ENCODE data around the gene SAG.

The SAG gene

DNA sequence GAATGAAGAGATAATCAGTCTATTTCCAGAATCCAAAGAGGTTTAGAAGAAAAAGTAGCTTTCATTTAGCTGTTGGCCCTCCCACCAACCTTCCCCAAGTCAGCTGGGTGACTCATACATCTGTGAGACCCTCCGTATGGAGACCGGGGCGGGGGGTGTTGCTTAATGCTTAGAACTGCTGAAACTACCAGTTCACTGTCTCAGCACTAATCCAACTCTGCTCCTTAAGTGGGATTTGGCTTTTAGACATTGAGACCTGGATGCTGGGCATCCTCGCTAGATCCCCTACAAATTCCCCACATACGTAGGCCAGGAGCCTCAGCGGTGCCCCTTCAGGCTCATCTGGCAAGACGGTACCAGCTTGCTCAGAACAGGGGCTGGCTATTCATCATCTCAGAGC lies at the start of gene SAG:
Gene SAG (plus strand): TSS at position 252 of the 400 bp plus-strand sequence. CDS start 1,374 bp downstream, outside the sequence.
- no peak for DNase-seq (ENCODE audit: low read depth)

DNA sequence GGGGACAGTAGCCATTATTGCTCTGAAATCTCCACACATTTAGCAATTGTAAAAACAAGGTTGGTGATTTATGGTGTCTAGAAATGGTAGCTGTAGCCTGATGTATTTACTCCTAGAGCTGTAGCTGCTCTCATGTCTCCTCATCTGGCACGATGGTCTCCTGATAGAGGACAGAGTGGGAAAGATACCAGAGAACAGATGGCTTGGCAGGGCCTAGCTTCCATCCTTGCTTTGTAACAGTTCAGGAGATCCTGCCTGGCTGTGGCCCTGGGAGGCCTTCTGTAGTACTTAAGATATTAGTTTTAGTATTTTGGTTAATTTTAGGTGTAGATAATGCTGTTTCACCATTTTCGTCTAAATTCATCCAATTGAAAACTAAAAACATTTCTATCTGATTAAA lies 49.4 kb upstream of the SAG start:
- DNase-seq (ENCODE audit: low read depth) = no peak

DNA sequence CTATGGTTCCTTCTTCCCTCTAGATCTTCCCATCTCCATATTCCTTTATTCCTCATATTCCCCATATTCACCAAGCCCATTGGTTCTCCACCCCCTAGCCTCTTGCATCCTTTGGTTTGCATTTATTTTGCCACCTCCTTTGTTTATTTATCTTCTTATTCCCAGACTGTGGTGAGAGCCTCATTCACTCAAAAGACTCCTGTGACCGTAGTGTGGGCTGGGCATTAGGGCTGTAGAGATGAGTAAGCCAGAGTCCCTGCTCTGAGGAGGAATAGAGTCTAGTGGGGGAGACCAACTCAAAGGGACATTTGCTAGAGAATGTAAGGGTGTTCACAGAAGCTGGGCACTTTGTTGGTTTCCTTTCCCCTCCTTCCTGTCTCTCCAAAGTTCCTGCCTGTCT lies 47.9 kb upstream of the SAG start:
- DNase-seq (ENCODE audit: low read depth) = no peak

DNA sequence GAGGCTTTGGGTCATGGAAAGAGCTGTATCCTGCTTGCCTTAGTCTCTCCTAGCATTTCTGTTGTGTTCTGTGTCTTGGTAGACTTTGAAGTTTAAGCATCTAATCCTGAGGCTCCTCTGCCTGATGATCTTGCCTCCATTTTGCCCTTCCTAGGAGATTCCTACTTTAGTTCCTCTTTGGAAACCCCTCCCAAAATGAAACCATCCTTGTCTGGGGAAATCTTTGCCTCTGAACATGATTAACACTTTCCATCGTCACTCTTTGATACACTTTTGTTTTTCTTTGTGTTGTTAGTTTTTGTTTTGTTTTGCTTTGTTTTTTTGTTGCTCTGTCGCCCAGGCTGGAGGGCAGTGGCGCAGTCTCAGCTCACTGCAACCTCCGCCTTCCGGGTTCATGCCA lies 47.0 kb upstream of the SAG start:
- DNase-seq (ENCODE audit: low read depth) = no peak

DNA sequence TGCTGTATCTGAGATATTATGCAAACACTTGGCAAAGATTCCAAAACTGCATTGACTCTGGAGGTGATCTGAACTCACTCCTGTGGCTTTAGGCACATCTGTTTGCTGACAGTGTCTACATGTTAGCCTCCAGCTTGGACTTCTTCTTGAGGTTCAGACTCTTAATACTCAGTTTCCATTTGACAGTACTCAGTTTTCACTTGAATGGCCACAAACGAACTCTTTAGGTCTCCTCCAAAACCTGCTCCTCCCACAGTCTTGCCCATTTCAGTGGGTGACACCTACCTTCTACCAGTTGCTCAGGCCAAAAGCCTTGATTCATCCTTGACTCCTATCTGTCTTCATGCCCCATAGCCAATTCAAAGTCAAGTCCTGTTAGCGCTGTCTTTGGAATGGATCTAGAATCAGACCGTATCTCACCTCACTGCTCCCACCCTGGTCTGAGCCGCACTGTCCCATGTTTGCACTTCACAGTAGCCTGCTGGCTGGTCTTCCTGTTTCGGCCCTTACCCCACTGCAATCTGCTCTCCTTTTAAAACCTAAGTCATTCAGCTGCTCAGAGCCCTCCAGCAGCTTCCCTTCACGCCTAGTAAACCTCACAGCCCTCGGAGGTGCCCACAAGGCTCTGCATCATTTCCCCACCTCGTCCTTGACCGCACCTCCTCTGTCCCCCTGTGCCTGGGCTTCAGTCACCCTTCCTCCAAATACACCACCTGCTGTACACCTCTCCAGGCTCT lies 45.6 kb upstream of the SAG start:
- DNase-seq (ENCODE audit: low read depth) = no peak

DNA sequence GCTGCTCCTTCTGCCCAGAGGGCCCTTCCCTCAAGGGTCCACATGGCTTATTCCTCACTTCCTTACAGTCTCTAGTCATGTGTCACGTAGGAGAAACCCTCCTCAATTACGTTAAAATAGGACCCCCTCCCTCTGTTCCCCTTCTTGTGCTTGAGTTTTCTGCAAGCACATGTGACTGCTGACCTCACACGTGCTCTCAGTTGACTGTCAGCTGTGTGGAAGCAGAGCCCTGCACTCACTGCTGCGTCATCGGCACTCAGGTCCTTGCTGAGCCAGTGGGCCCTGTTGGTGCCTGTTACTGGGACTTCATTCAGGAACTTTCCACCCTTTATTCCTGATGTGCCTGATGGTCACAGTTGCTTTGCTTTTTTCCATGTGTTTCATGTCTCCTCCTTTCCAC lies 45.1 kb upstream of the SAG start:
- no peak for DNase-seq (ENCODE audit: low read depth)

DNA sequence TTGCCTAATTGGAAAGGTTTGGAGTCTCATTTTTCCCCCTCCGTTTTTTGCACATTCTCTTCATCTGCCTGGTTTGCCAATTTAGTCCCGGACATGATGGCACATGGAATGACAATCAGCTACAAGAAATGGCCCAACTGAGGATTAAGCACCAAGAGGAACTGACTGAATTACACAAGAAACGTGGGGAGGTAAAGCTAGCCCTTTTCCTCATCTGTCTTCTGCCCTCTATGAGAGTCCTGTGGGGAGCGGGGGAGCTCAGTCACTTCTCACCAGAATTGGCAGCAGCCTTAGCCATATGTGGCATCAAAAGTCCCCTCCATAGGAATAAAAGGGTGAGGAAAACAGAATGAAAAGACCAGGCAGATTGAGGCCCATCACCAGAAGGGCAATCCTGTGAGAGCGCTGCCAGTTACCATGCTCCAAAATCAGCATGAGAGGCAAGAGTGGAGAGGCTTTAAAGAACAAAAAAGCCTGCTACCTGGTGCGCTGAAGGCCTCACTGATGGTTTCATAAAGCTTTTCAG lies 44.5 kb upstream of the SAG start:
- no peak for DNase-seq (ENCODE audit: low read depth)

DNA sequence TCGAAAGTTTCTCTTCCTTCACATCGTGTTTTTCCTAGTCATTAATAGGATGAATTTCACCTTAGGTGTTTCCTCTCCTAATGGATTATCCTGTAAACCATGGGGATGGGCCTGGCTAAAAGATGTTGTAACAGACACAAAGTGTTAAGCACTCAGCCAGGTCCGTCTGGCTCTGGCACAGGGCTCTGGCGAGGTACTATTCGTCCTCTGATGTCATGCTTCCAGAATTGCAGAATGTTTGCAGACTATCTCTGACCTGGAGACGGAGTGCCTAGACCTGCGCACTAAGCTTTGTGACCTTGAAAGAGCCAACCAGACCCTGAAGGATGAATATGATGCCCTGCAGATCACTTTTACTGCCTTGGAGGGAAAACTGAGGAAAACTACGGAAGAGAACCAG lies 42.9 kb upstream of the SAG start:
- no peak for DNase-seq (ENCODE audit: low read depth)

DNA sequence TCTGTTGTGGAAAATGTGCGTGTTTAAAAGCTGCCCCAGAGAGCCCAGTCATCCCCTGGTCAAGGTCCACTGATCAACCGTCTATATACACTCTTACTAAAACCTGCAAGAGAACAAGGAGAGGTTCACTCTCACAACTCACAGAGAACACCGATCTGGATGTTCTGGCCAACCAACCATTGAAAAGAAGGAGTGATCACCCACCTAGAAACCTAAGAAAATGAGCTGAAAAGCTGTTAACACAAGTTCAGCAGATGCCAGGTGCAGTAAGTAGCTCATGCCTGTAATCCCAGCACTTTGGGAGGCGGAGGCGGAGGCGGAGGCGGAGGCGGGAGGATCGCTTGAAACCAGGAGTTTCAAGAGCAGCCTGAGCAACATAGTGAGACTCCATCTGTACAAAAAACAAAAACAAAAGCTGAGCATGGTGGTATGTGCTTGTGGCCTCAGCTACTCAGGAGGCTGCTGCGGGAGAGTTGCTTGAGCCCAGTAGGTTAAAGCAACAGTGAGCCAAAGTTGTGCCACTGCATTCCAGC lies 41.7 kb upstream of the SAG start:
- no peak for DNase-seq (ENCODE audit: low read depth)

DNA sequence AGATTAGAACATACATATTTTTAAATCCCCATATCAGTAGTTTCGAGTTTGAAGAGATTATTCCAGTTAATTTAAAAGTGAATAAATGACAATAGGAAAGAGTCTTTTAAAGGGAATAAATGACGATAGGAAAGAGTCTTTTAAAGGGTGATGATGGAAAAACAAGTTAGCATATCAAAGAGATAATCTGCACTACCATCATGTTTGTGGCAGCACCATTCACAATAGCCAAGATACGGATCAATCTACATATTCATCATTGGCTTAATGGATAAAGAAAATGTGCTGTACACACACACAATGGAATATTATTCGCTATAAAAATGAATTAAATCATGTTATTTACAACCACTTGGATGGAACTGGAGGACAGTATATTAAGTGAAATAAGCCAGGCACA lies 41.1 kb upstream of the SAG start:
- DNase-seq (ENCODE audit: low read depth) = no peak

DNA sequence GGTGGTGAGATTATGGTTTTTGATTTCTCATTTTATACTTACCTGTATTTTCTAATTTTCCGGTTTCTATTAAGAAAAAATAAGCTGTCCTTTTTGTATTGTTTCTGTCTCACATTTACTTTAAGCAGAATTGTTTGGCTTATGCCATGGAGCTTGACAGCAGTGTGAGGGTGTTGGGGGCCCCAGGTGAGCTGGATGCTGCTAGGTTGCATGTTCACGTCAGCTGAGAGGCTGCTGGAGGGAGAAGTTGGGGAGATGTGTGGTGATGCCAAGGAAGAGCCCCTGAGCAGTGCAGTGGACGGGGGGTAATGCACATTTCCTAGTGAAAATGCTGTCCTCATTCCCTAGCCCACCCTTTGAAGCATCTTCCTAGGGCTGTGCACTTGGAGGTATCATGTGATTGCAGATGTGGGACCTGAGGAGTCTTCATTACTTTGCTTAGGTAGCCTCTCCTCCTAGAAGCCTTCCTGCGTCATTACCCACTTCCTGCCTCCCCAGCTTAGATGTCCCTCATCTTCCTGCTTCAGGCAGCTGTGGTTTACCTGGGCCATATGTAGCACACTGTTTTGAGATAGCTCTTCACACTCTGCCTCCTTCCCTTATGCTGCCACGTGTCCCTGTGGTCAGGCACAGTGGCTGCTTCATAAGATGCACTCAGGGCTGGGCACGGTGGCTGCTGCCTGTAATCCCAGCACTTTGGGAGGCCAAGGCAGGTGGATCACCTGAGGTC lies 39.9 kb upstream of the SAG start:
- DNase-seq (ENCODE audit: low read depth) = peak; percentile 63

DNA sequence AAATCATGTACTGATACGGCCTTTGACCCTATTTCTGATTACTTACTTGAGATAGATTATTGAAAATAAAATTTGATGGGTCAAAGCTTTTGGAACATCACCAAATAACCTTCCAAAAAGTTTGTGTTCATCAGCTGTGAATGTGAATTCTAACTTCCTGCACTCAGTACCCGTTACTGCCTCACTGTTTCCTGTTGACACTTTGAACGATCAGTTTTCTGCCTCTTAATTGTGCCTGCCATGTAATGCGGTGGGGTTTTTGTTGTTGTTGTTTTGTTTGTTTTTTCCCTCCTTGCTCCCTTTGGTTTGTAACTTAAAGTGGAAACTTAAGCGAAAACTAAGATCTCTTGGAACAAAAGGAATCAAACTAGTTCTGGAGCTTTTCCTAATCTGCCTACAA lies 37.2 kb upstream of the SAG start:
- DNase-seq (ENCODE audit: low read depth) = no peak

DNA sequence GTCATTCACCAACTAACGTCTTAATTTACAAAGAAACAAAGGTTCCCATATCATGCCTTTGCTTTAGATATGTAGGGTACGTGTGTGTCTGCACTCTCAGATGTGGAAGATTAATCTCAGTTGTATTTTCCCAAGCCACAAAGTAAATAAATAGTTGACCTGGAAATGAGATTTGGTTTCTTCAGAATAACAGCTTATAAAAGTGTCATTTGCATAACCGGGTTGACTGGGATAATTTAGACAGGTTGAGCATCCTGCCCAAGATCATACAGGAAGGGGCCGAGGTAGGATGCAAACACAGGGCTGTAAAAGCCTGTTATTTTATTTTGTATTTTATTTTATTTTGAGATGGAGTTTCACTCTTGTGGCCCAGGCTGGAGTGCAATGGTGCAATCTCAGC lies 36.7 kb upstream of the SAG start:
- DNase-seq (ENCODE audit: low read depth) = no peak

DNA sequence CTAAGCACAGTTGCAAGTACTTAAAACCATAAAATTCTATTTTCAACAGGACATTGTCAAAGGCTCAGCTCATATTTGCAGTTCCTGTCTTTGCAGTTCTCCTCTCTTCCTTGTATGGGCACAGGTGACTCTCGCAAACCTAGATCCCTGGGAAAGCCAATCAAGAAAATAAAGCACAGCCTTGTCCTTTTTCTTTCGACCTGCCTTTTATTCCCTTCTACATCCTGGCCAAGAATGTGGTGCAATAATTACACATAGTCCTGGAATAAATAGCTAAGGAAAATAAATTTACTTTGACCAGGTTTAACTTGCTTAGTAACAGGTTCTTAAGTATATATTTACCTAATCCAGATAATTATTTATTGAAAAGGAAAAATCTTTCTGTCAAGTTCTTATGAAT lies 35.9 kb upstream of the SAG start:
- no peak for DNase-seq (ENCODE audit: low read depth)

DNA sequence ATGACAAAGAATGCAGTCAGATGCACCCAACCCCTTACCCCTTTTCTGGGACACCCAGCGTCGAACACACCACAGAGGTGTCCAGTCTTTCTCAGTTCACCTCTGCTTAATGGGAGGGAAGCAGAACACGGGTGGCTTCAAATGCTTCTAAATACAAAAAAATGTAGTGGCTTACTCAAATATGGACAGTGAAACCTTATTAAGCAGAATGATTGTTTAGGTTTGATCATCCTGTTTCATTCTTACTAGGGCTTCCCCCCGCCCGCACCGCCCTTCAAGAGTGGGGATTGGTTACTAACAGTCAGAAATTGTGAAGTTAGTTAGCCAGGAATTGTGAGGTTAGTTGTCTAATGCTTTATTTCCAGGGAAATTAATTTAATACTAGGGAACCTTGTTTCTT lies 34.5 kb upstream of the SAG start:
- DNase-seq (ENCODE audit: low read depth) = no peak

DNA sequence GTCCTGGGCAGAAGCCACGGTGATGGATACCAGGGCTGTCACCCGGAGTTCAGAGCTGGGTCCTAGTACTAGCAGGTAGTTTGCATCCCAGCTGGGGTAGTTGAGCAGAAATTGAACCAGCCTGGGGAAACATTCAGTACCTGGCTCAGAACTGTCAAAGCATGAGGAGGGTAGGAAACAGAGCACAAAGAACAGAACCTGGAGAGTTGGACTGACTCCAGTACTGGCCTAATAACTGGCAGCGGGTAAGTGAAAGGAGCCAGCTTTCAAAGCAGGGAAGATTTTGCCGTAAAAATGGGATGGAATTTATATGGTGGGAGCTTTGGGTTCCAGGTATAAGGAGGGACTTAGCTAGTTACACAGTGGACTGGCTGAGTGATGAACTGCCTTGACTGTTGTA lies 32.4 kb upstream of the SAG start:
- DNase-seq (ENCODE audit: low read depth) = no peak

DNA sequence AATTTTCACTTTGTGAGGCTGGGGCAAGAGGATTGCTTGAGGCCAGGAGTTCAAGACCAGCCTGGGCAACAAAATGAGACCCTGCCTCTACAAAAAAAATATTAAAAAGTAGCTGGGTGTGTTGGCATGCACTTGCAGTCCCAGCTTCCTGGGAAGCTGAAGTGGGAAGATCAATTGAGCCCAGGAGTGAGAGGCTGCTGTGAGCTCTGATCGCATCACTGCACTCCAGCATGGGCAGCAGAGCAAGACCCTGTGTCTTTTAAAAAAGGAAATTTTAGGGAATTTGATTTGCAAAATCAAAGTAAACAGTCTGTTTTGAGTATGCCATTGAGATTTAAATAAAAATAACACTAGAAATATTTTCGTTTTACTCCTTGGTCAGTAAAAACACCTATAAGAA lies 28.7 kb upstream of the SAG start:
- DNase-seq (ENCODE audit: low read depth) = no peak

DNA sequence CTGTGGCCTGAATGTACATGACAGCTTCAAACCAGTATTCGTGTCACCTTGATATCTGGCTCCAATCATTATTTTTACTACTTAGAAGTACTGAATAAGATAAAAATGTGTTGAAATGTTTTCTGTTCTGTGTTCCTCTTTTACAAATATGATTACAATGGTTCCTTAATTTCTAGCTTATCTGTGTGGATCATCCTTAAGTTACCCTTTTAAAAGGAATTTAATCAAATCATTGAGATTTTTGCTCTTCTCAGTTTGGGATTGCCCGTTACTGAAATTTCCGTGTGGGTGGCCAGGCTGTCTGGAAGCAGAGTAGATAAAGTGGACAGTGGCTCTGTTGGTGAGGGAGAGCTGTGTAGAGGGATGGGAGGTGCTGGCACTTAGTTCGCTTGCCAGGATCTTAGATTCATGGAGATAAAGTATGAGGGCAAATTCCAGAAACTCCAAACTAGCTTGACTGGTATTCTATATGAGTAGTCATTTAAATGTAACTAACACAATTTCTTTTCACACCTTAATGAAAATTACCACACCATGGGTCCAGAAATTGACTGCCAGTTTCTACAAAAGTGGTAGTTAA lies 27.4 kb upstream of the SAG start:
- DNase-seq (ENCODE audit: low read depth) = no peak

DNA sequence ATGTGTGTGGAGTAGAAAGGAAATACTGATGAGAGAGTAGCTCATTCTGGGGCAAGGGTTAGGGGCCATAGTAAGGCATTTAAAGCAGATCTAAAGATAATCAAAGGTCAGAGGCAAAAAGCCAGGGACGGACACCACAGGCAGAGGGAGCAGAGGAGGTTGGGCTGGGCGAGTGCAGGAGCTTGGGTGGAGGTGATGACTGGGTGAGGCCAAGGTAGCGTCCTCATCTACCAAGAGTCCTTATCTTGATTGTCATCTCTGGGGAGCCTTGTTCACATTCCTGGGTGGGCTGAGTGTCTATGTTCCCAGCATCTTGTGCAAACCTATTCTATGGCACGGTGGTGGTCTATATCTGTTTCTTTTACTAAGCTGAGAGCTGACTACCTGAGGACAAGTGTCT lies 26.1 kb upstream of the SAG start:
- DNase-seq (ENCODE audit: low read depth) = no peak

DNA sequence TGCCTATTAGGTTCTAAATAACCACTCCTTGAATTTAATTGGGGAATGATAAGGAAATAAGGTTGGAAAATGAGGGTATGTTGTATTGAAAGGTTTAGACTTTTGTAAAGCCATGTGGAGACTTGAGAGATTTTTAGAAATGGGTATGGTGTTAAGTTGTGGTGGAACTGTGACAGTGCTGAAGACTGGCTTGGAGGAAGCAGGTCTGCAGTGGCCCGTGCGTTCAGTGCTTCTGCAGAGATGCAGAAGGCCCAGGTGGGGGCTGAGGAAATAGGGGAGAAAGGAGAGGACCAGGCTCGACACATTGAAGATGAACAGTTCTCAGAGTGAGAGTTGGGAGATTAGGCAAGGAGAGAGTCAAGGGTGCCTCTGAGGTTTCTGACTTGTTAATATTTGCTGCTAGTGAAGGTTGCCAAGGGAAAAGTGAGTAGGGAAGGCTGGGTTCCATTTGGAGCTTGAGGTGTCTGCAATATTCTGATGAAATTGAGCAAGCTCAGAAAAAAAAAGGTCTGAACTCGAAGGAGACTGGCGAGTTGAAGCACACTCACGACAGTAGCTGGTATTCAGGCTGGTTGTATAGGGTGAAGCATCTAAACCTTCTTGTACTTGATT lies 25.5 kb upstream of the SAG start:
- no peak for DNase-seq (ENCODE audit: low read depth)

DNA sequence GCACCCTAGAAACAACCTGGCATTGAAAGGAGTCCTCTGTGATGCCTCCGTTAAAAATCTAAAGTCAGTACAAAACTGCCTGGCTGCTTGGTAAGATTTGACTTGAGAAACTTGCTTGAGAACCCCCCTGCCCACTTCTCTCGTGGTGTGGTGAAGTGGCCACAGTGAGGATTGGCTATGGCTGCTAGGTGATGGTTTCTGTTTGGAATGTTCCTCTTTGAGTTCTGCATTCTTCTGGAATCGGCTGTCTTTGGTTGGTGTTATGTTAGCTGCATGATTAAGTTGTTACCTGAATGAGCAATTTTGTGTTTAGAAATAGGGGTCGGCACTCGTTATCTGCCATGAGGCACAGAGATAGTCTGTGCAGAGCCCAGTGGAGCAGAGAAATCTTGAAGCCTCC lies 21.7 kb upstream of the SAG start:
- DNase-seq (ENCODE audit: low read depth) = no peak

DNA sequence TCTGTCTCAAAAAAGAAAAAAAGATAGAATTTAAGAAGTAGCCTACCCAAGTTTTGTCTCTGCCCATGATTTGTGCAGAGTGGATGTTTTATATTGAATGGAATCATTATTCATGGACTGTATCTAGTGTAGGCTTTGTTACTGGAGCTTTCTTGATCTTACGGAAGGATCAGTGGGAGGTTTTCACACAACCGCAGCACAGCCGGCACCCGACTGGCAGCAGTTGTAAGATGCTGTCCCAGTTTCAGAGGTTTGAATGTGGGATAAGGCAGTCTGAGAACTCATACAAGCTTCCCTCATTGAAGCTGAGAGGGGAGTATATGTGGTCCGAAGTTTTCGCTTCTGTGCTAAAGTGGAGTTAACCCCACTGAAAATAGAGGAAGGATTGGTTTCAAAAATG lies 19.7 kb upstream of the SAG start:
- DNase-seq (ENCODE audit: low read depth) = no peak

DNA sequence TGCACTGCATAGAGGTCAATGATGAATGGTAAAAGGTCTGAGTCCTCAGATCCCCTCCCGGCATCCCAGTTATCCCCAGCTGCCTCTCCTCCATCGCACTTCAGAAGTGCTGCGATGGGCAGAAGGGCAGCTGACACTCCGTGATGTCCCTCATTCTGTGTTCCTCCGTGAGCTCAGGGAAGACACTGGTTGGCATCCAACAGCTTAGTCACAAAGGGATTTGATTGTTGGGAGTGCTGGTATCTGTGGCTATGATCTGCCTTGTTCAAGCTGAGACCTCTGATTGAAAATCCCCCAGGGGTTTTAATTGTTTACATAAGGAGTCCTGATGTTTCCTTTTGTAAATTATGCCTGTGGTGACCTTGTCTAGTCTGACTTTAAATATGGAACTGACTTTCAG lies 19.0 kb upstream of the SAG start:
- no peak for DNase-seq (ENCODE audit: low read depth)
